IPS-18c (cell line): Measurements from ENCODE around the gene RELB.

Source experiments
- H3K4me3 ChIP-seq: 2 replicates; pipeline ENCODE4 v1.7.0; 2013; ENCODE audit warnings: low read depth, mild to moderate bottlenecking, low read length, moderate library complexity; ENCODE audit not compliant: insufficient read depth
- H3K9me3 ChIP-seq: one replicate; pipeline ENCODE4 v1.6.1; 2013; ENCODE audit warnings: mild to moderate bottlenecking, low read length, moderate library complexity; ENCODE audit not compliant: control insufficient read depth, insufficient read depth

Gene RELB

DNA sequence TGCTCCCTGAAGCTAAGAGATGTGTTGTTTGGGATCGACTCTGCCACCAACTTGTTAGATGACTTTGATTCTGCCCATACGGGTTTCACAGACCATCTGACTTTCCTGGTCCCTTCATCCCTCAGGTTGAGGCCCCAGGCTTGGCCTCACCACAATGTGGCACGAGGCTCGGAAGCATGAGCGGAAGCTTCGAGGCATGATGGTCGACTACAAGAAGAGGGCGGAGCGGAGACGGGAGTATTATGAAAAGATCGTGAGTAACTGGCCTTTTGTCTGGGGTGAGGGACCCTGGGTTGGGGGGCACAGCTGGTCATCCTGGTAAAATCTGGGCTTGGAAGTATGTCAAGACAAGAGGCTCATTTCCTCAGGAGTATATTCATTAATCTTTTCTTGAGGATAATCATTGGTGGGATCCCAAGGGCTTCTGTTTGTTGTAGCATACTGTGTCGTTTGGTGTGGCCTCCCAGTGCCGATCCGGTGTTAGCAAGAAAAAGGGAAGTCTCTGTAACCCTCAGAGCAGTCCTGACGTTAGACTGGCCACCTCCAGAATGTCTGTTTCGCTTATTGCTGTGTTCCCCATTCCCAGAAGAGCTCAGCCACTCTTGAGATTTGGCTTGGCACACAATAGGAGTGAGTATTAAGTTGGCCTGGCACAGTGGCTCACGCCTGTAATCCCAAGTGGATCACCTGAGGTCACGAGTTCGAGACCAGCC lies 39.0 kb downstream of the RELB start:
- Histone ChIP-seq H3K9me3 (no peaks in the 10 kb centered on the region), H3K4me3 (0 out of 2 replicates have a peak overlapping the region, but pooled peaks have one; percentile 88)

DNA sequence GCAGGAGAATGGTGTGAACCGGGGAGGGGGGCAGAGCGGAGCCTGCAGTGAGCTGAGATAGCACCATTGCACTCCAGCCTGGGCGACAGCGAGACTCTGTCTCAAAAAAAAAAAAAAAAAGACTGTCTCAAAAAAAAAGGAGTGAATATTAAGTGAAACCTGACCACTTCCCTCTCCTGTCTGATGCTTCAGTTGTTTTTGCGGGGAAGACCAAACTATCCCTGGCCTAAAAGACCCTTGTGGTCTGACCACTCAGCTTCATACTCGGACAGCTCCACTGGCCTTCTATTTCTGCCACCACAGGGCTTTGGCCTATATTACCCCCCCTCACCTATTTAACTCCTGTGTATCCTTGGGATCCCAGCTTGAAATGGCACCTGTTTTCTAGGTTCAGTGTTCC lies 39.9 kb downstream of the RELB start:
- H3K9me3 ChIP-seq: no peaks in the 10 kb centered on the region
- H3K4me3 ChIP-seq: no peak overlapping the region

GRCh38 chr19:45045671-45046353 lies 44.5 kb downstream of the RELB start:
- Histone ChIP-seq H3K9me3 (no peaks in the 10 kb centered on the region), H3K4me3 (no peak overlapping the region)

- H3K9me3 ChIP-seq: no peaks in the 10 kb centered on the region
- no peak overlapping the region for H3K4me3 ChIP-seq
Measured at GRCh38 chr19:45046355-45046754, 45.1 kb downstream of the RELB start.

DNA sequence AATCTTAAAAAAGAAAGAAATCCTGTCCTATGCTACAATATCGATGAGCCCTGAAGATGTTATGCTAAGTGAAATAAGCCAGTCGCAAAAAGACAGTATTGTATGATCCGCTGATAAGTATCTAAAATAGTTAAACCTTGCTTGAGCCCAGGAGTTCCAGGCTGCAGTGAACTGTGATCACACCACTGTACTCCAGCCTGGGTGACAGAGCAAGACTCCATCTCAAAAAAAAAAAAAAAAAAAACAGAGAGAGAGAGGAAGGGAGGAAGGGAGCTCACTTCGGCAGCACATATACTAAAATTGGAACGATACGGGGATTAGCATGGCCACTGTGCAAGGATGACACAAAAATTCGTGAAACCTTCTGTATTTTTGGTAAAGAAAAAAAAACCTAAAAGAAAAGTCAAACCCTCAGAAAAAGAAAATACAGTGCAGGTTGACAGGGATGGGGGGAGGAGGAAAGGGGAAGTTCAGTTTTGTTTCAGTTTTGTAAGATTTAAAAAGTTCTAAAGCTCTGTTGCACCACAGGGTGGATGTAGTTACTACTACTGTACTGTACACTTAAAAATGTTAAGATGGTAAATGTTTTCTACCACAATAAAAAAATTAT lies 46.0 kb downstream of the RELB start:
- no peak overlapping the region for H3K4me3 ChIP-seq
- no peaks in the 10 kb centered on the region for H3K9me3 ChIP-seq

- no peak overlapping the region for H3K4me3 ChIP-seq
- H3K9me3 ChIP-seq: no peaks in the 10 kb centered on the region
Measured at GRCh38 chr19:45049073-45049736, 47.9 kb downstream of the RELB start.

DNA sequence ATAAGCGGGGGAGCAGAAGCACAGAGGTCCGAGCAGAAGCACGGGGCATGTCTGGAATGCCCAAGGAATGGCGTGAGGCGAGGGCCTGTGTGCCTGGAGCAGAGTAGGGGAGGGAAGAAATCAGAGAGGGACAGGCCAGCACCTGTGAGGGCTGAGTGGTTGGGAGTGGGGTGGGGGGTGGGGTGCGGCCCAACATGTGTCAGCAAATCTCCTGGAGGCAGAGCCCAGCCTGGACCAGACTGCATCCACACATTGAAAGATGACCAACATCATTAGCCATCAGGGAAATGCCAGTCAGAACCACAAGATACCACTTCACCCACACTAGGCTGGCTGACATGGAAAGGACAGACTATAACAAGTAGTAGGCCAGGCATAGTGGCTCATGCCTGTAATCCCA lies 48.8 kb downstream of the RELB start:
- no peaks in the 10 kb centered on the region for H3K9me3 ChIP-seq
- no peak overlapping the region for H3K4me3 ChIP-seq

DNA sequence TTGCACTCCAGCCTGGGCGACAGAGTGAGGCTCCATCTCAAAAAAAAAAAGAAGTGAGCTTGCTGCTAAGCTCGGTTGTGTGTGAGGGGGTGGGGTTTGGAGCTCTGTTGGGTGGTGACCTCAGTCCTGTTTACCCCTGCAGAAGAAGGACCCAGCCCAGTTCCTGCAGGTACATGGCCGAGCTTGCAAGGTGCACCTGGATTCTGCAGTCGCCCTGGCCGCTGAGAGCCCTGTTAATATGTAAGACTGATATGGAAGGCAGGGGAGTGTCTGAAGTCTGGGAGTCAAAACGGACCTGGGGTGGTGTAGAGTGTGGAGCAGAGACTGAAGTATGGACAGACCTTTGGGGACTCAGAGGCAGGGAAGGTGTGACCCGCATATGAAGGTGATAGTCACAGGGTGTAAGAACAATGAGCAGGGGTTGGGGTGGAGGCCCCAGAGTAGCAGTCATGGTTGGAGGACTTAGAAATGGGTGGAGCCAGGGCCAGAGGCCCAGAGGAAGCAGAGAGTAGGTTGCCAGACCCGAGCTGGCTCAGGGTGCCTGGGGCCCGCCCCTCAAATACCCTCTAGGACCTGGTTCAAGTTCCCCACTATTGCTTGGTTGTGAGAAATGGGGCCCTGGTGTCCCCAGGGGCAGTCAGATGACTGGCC lies 50.8 kb downstream of the RELB start:
- Histone ChIP-seq H3K9me3 (no peaks in the 10 kb centered on the region), H3K4me3 (no peak overlapping the region)

DNA sequence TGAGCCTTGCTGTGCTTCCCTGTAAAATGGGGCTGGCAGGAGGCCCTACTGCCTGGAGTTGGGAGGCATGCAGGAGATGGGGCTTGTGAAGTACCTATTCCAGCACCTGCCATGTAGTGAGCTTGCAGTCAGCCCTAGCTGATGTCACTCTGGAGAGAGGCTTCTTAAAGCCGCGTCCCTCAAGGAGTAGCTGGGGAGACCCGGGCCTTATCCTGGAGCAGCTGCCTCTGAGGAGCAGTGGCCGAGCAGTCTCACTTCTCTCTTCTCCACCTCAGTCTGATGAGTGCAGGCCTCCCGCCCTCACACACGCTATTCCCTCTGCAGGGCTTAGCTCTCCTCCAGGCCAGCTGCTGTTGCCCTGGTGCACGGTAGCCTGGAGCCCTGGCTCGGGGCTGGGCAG lies 55.6 kb downstream of the RELB start:
- Histone ChIP-seq H3K9me3 (no peaks in the 10 kb centered on the region), H3K4me3 (no peak overlapping the region)

DNA sequence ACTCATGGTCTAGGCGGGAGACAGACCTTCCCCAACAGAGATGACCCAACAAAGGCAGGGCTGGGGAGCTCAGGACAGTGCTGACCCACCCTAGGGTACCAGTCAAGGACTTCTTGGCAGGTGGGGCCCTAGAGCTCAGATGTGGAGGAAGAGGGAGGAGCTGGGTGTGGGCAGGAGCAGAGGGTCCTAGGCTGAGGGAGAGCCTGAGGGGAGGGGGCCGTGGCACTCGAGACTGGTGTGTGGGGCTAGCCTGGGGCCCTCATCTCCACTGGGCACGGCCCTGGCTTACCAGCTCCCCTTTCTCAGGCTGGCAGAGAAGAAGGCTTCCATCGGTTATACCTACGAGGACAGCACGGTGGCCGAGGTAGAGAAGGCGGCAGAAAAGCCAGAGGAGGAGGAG lies 56.2 kb downstream of the RELB start:
- Histone ChIP-seq H3K4me3 (no peak overlapping the region), H3K9me3 (no peaks in the 10 kb centered on the region)

DNA sequence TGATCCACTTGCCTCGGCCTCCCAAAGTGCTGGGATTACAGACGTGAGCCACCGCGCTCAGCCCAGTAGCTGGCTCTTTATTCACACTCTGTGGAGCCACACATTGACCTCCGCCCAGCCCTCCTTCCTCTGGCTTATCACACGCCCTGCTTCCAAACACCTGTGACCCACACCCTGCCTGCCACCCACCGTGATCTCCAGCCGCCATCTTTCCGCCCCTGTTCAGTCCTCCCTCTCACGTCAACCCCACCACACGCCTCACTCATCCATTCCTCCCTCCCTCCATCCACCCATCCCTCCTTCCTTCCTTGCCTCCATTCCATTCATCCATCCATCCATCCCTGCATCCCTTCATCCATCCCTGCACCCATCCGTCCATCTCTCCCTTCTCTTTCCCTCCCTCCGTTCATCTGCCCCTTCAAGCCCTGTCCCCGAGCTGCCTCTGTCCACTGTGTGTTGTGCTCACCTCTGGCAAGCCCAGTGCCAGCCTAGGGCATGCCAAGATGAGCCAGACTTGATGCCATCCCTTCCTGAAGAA lies 57.4 kb downstream of the RELB start:
- no peak overlapping the region for H3K4me3 ChIP-seq
- H3K9me3 ChIP-seq: no peaks in the 10 kb centered on the region

DNA sequence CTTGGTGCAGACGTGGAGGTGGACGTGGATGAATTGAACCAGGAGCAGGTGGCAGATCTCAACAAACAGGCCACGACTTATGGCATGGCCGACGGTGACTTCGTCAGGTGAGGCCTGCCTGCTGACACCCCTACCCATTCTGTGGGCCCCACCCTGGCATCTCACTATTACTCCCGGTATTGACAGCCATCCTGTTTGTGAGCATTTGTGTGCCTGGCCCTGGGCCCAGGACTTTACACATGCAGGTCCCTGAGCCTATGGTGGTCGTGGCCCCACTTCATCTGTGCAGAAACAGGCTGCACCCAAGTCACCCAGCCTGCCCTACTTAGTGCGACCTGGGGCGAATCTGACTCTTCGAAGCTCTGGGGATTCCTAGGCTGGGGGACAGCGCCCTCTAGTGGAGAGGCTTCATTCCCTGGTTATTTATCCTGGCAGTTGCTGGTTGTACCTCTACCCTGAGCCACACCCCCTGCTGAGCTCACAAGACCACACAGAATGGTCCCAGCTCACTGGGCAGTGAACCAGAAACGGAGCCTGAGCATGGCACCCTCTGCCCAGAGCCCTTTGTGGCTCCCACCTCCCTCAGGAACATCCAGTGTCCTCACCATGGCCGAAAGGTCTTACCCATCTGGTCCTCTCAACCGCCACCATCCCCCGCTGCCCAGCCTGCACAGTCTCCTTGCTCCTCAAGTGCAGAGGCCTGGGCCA lies 58.1 kb downstream of the RELB start:
- H3K4me3 ChIP-seq: no peak overlapping the region
- no peaks in the 10 kb centered on the region for H3K9me3 ChIP-seq

DNA sequence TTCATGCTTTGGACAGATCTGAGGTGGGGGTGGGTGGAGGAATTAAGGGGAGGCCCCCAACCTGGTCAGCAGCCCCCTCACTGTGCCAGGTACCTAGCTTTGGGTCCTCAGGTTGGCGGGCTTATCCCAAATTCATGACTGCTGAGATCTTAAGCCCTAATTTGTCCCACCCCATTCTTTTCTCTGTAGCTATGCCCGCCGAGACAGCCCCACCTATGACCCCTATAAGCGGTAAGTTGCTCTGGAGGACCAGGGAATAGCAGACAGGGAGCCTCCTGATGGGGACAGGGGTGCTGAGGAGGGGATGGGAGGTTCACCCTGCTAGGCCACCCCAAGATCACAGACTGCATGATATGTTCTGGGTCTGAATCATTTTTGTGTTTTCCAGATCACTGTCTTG lies 60.7 kb downstream of the RELB start:
- Histone ChIP-seq H3K9me3 (no peaks in the 10 kb centered on the region), H3K4me3 (no peak overlapping the region)

- Histone ChIP-seq H3K4me3 (no peak overlapping the region), H3K9me3 (no peaks in the 10 kb centered on the region)
Measured at GRCh38 chr19:45063851-45064801, 62.9 kb downstream of the RELB start.

GRCh38 chr19:45066921-45067661 lies 65.8 kb downstream of the RELB start:
- H3K9me3 ChIP-seq: no peaks in the 10 kb centered on the region

More at GRCh38 chr19:45066921-45067661, 65.8 kb downstream of the RELB start:
- H3K4me3 ChIP-seq: no peak overlapping the region
